ENCODE data around the gene IFITM10.

DNA sequence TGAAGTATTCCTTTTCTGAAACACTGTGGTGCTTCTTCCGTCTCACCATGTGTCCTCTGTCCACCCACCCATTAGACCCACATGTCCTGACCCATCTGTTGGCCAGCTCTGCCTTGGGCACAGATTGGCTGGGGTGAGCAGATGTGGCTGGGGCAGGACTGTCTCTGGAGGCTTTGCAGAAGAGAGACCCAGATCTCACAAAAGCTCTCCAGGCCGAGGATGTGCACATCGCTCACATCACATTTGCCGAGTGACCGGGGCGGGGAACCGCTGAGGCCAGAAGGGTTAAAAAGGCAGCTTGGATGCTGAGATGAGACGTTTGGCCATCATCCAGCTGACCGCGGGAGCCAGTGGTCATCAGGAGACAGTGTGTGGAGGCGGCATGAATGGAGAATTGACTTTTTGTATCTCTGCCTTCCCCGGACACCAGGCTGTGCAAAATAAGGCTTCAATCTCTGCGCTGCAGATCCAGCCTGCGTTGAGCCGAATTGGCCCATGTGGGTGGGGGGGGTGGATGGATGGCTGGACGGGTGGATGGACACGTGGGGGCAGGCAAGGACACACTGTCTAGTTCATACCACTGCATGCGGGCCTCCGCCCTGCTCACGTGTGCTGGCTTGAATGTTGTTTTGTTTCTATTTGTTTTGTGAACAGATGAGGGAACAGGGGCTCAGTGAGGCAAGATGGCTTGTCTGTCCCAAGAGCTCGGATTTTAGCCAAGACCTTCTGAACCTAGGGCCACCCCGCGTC lies 6.1 kb downstream of the IFITM10 start:
- TF ChIP-seq, protein P1, sequence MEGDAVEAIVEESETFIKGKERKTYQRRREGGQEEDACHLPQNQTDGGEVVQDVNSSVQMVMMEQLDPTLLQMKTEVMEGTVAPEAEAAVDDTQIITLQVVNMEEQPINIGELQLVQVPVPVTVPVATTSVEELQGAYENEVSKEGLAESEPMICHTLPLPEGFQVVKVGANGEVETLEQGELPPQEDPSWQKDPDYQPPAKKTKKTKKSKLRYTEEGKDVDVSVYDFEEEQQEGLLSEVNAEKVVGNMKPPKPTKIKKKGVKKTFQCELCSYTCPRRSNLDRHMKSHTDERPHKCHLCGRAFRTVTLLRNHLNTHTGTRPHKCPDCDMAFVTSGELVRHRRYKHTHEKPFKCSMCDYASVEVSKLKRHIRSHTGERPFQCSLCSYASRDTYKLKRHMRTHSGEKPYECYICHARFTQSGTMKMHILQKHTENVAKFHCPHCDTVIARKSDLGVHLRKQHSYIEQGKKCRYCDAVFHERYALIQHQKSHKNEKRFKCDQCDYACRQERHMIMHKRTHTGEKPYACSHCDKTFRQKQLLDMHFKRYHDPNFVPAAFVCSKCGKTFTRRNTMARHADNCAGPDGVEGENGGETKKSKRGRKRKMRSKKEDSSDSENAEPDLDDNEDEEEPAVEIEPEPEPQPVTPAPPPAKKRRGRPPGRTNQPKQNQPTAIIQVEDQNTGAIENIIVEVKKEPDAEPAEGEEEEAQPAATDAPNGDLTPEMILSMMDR (IDR thresholded peaks at IDR 0.05; ENCODE audit: low read depth, low read length): no peak
- no peak for TF ChIP-seq POLR2A (IDR thresholded peaks at IDR 0.05; ENCODE audit: extremely low read depth, insufficient read length)
- TF ChIP-seq, protein P2, sequence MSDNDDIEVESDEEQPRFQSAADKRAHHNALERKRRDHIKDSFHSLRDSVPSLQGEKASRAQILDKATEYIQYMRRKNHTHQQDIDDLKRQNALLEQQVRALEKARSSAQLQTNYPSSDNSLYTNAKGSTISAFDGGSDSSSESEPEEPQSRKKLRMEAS (IDR thresholded peaks at IDR 0.05; ENCODE audit: low read depth, low read length): no peak
- TF ChIP-seq MYC (IDR thresholded peaks at IDR 0.05; ENCODE audit: low read depth, low read length): no peak

Data from NB4 (cell line).